Measurements from ENCODE around the gene STK33. TPM values are rescaled to one million over a fixed set of nuclear protein-coding genes. Genes with fewer than 3 reads are reported as not detected.

The STK33 gene
- total RNA-seq, 2 donors from 2014 or later, result 0.40 to 1.0 TPM

DNA sequence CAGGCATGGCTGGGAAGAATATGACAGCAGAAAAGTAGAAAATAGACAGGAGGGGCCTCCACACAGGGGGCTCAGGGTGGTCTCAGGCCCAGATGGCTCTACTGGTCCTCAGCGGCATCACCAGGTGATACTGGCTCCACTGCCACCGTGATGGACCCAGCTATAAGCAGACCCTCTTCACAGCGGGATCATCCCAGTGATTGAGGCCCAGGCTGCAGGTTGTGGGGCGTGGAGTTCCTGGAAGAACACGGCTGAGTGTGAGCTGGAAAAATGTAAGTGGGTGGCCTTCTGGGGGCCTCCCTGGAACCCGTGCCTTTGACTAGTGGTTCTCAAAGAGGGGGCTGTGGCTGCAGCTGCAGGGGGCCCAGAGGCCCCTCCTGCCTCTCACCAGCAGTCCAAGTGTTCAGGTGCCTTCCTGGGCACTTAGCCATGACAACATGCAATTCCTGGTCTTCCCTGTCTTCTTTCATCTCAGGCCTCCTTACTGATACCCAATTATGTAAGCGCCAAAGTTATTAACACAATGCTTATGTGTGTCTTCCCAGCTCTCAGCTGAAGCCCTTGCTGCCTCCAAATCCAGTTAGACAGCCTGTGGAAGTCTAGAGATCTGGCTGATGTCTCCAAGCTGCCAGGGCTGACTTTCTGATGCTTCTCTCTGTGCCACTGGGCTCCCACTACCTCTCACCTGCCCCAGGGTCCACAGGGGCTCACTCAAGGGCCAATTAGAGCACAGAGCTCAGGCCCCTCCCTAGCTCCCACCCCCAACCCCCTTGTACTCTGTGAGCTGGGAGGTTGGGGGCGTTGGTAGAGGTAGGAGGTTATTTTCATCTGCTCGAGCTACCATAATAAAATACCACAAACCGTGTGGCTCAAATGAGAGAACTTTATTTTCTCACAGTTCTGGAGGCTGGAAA lies 220.3 kb downstream of the STK33 start:
- Mint-ChIP-seq H3K4me1 (no peaks in the 10 kb centered on the region), H3K4me3 (no peak overlapping the region), H3K9me3 (no peaks in the 10 kb centered on the region), H3K27ac (no peak overlapping the region), H3K27me3 (peaks cover 12% of the 10 kb centered on the region), H3K36me3 (ENCODE audit: low read depth) (no peaks in the 10 kb centered on the region)
- ATAC-seq (replicated peaks), result no peak

DNA sequence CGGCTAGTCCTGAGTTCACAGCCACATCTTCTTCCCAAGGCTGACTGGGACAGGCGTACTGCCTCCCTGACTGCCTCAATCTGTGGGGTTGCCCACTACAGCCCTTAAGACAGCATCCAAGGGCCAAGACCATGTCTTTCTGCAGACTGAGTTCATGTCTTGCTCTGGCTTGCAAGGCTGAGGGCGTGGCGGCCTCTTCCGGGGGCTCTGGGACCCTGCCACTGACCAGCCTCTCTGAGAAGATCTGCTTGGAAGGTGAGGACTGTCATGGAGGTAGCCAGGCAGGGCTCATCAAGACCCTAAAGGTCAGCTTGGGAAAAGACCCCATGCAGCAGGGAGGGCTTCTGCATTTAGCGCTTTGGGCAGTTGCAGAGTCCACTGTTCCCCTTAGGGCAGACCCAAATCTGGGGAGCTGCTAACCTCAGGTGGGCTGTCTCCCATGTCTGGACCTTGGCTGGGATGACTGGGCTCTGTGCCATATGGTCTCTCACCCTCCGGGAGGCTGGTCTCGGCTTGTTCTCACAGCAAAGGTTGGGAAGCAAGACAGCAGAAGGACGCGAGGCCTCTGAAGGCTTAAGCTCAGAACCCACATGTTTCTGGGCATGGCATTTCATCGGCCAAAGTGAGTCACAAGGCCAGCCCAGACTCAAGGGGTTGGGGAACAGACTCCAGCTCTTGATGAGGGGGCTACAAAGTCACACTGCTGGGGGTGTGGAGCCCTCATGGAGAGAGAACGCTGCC lies 221.2 kb downstream of the STK33 start:
- no peak overlapping the region for H3K27ac Mint-ChIP-seq
- peaks cover 8% of the 10 kb centered on the region for H3K27me3 Mint-ChIP-seq
- H3K36me3 Mint-ChIP-seq (ENCODE audit: low read depth), result no peaks in the 10 kb centered on the region

DNA sequence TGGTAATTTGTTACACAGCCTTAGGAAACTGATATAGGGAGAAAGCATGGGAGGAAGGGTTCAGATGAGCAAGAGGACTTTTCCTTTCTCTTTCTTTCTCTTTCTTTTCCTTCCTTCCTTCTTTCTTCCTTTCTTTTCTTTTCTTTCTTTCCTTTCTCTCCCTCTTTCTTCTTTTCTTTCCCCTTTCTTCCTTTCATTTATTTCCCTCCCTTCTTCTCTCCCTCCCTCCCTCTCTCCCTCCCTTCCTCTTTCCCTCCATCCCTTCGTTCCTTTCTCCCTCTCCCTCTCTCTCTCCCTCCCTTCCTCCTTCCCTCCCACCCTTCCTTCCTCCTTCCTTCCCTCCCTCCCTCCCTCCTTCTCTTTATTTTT lies 222.5 kb downstream of the STK33 start:
- Mint-ChIP-seq H3K4me1 (no peaks in the 10 kb centered on the region), H3K27me3 (no peaks in the 10 kb centered on the region), H3K36me3 (ENCODE audit: low read depth) (no peaks in the 10 kb centered on the region), H3K27ac (no peak overlapping the region), H3K4me3 (no peak overlapping the region), H3K9me3 (no peaks in the 10 kb centered on the region)
- ATAC-seq (replicated peaks), result no peak

More for the DNA sequence above, 221.2 kb downstream of the STK33 start:
- ATAC-seq (replicated peaks), result no peak
- Mint-ChIP-seq H3K4me3 (no peak overlapping the region), H3K4me1 (no peaks in the 10 kb centered on the region), H3K9me3 (no peaks in the 10 kb centered on the region)

DNA sequence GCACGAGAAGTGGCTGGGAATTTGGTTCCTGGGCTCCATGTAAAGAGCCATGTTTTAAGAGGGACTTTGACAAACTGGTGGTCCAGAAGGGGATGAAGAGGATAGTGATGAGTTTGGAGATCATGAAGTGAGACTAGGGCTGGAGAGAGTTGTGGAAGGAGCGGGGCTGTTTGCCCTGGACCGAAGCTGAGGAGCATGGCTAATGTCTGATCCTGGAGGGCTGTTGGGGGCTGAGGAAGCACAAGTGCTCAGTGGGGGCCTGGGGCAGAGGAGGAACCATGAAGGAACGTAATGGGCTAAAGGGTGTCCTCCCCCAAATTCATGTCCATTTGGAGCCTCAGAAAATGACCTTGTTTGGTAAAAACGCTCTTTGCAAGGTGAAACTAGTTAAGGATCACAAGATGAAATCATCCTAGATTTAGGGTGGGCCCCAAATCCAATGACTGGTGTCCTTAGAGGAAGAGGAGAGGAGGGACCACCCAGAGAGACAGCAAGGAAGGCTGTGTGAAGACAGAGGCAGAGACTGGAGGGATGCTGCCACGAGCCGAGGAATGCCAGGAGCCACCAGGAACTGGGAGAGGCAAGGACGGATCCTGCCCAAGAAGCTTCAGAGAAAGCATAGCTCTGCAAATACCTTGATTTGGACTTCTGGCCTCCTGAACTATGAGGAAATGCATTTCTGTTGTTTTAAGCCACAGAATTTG lies 223.1 kb downstream of the STK33 start:
- no peak overlapping the region for H3K27ac Mint-ChIP-seq
- H3K4me3 Mint-ChIP-seq, result no peak overlapping the region
- H3K36me3 Mint-ChIP-seq (ENCODE audit: low read depth), result no peaks in the 10 kb centered on the region
- no peaks in the 10 kb centered on the region for H3K27me3 Mint-ChIP-seq
- ATAC-seq (replicated peaks), result no peak
- H3K4me1 Mint-ChIP-seq, result no peaks in the 10 kb centered on the region
- no peaks in the 10 kb centered on the region for H3K9me3 Mint-ChIP-seq

DNA sequence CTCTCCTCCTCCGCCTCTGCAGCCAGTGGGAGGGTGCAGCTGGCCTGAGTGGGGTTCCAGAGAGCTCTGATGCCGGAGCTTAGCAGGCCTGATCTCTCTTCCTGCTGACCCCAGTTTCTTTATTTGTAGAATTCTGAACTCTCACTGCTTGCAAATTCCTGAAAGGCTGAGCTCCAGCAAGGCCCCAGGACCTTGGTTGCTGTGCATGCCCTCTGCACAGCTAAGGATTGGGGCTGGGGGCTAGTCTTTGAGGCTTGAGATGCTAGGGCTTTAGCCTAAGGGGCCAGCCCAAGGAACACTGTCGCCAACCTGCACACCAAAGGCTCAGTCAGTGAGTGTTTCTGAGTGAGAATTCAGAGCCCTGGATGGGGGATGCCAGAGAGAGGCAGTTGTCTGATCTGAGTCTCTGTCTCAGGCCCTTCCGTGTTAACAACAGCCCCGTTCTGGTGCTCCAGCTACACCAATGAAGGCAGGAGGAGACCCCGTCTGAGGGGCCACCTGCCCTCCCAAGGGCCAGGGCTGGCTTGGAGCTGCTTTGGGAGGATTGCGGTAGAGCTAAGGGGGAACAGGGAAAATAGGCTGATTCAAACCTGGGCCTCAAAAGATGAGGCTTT lies 224.3 kb downstream of the STK33 start:
- Mint-ChIP-seq H3K9me3 (no peaks in the 10 kb centered on the region), H3K27ac (no peak overlapping the region), H3K27me3 (peaks cover 4% of the 10 kb centered on the region), H3K4me3 (no peak overlapping the region), H3K36me3 (ENCODE audit: low read depth) (no peaks in the 10 kb centered on the region), H3K4me1 (no peaks in the 10 kb centered on the region)
- ATAC-seq (replicated peaks), result no peak

DNA sequence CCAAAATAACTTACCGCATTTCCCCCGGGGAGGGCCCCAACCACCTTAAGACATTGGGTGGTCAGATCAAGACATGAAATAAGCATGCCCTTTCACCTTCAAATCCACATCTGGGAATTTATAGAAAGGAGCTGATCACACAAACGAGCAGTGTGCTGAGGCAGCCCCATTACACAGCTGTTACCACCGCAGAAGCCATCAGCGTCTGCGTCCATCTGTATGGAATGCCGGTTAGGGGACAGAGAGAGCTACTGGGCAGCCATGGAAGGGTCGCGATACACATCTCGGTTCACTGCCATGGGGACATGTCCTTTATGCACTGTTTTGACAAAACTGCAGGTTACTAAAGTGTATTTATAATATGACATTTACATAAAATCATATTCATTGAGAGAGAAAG lies 225.3 kb downstream of the STK33 start:
- H3K9me3 Mint-ChIP-seq, result no peaks in the 10 kb centered on the region

DNA sequence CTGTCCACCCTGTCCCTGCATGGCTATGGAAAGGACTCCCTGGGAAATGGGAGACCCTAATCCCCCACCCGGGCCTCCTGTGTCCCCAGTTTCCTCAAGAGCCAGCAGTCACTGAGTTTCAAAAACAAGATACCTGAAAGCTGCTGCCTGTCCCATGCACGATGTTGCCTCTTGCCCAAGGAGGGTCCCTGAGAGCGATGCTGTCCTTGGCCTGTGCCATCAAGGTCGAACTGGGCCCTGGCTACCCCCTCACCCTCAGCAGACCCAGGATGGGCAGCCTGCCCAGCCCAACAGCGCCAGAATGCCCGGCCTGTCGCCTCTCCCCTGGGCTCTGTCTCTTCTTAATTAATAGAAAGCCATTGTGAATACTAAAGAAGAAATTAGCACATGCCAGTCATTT lies 225.8 kb downstream of the STK33 start:
- ATAC-seq (replicated peaks), result no peak
- H3K27ac Mint-ChIP-seq, result no peak overlapping the region
- no peaks in the 10 kb centered on the region for H3K9me3 Mint-ChIP-seq
- H3K4me3 Mint-ChIP-seq, result no peak overlapping the region
- no peaks in the 10 kb centered on the region for H3K4me1 Mint-ChIP-seq
- H3K27me3 Mint-ChIP-seq, result peaks cover 4% of the 10 kb centered on the region
- H3K36me3 Mint-ChIP-seq (ENCODE audit: low read depth), result no peaks in the 10 kb centered on the region

More for the DNA sequence above, 225.3 kb downstream of the STK33 start:
- Mint-ChIP-seq H3K27ac (no peak overlapping the region), H3K4me1 (no peaks in the 10 kb centered on the region), H3K36me3 (ENCODE audit: low read depth) (no peaks in the 10 kb centered on the region), H3K27me3 (peaks cover 4% of the 10 kb centered on the region), H3K4me3 (no peak overlapping the region)
- no peak for ATAC-seq (replicated peaks)

DNA sequence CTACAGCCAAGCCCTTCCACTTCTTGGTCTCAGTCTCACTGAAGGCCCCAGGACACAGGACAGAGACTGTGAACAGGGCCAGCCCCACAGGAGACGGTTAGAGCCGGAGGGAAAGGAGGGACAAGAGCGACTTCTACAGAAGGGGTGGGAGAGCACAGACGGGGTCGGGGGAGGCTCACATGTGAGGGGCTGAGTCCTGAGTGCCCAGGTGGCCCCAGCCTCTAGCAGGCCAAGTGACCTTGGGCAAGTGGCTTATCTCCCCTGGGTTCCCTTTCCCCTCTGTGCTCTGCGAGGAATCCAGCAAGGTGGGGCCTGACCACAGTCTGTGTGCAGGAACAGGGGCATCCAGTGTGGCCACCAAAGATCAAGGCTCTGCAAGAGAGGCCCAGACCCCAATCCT lies 227.7 kb downstream of the STK33 start:
- H3K4me1 Mint-ChIP-seq, result no peaks in the 10 kb centered on the region
- ATAC-seq (replicated peaks), result no peak
- H3K4me3 Mint-ChIP-seq, result no peak overlapping the region
- peaks cover 4% of the 10 kb centered on the region for H3K27me3 Mint-ChIP-seq
- H3K27ac Mint-ChIP-seq, result no peak overlapping the region
- H3K9me3 Mint-ChIP-seq, result no peaks in the 10 kb centered on the region
- no peaks in the 10 kb centered on the region for H3K36me3 Mint-ChIP-seq (ENCODE audit: low read depth)

DNA sequence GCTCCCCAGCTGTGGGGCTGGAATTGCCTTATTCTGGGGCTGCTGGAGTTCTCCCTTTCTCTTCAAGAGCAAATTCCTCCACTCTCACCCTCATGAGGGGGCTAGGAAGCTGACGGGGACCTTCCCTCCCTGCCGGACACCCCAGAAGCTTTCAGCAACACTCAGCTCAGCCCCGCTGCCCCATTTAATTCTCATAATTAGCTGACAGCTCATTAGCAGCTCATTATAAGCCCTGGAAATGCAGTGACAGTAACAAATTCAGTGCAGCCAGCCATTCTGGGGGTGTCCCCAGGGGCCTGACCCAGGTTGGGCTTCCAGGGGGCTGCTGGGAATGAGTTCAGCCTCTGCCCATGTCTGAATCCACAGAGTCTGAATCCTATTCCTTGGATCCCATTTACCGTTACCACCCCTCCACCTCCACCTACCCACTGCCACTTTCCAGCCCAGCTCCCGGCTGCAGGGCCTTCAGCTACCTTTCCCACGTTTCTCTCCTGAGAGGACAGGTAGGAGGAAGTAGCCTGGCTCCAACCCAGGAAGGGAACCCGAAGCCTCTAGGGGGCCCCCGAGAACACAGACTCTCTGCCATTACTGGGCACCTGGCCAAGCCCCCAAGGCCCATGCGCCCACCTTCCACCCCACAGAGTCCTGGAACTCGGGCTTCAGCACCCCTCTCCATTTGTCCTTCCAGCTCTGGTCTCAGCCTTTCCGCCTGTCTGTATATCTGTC lies 228.6 kb downstream of the STK33 start:
- H3K4me1 Mint-ChIP-seq, result no peaks in the 10 kb centered on the region
- peaks cover 4% of the 10 kb centered on the region for H3K27me3 Mint-ChIP-seq
- no peaks in the 10 kb centered on the region for H3K9me3 Mint-ChIP-seq
- H3K27ac Mint-ChIP-seq, result no peak overlapping the region
- no peak for ATAC-seq (replicated peaks)
- H3K36me3 Mint-ChIP-seq (ENCODE audit: low read depth), result no peaks in the 10 kb centered on the region
- no peak overlapping the region for H3K4me3 Mint-ChIP-seq

DNA sequence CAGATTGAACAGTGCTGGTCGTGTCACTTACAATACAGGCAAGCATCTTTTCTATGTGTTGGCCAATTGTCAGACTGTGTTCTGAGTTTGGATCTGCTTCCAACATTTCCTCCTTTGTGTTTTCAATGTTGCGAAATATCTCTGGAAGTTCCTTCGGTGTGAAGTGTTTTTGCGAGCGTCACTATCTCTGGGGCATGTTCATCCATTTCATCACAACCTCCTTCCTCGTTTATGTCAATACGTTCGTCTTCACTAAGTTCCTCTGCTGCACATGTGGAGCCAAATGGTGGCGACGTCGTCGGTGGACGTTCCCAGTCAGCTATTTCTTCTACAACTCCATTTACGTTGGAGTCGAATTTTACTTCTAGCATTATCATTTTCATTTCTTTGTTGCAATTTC lies 230.1 kb downstream of the STK33 start:
- Mint-ChIP-seq H3K27ac (no peak overlapping the region), H3K9me3 (no peaks in the 10 kb centered on the region), H3K27me3 (peaks cover 4% of the 10 kb centered on the region), H3K4me3 (no peak overlapping the region), H3K4me1 (no peaks in the 10 kb centered on the region), H3K36me3 (ENCODE audit: low read depth) (no peaks in the 10 kb centered on the region)
- no peak for ATAC-seq (replicated peaks)

DNA sequence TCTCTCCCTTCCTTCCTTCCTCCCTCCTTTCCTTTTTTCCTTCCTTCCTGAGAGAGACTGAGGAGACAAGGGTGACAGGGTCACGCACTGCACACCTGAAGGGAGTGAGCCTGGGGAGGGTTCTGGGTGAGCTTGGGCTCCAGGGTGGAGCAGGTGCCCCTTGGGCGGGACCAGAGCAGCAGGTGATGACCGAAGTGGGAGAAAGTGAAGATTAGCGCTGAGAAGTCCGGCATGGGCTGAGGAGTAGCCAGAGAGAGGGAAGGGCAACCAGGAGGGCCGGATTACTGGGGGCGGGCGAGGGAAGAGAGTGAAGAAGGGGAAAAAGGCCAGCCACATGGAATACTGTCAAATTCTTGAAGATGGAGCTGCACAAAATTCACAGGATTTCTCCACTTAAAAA lies 231.1 kb downstream of the STK33 start:
- ATAC-seq (replicated peaks), result no peak
- Mint-ChIP-seq H3K9me3 (no peaks in the 10 kb centered on the region), H3K36me3 (ENCODE audit: low read depth) (no peaks in the 10 kb centered on the region), H3K27me3 (peaks cover 4% of the 10 kb centered on the region), H3K27ac (no peak overlapping the region), H3K4me1 (no peaks in the 10 kb centered on the region), H3K4me3 (no peak overlapping the region)

DNA sequence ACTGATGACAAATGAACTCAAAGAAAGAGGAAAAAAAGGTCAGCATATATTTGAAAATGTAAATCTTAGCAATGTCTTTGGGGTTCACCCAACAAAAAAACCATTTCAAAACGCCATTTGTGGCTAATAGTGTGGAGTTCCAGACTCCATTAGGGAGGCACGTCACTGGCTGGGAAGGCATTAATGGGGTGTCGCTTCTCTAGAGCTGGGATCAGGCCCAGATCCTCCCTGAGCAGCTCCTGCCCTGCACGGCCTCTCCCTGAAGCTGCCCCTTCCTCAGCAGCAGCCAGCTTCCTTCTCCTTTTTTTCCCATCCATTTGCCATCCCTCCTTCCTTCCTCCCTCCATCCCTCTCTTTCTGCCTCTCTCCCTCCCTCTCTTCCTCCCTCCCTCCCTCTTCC lies 231.5 kb downstream of the STK33 start:
- Mint-ChIP-seq H3K27ac (no peak overlapping the region), H3K36me3 (ENCODE audit: low read depth) (no peaks in the 10 kb centered on the region), H3K4me3 (no peak overlapping the region), H3K4me1 (no peaks in the 10 kb centered on the region), H3K27me3 (peaks cover 4% of the 10 kb centered on the region), H3K9me3 (no peaks in the 10 kb centered on the region)
- ATAC-seq (replicated peaks), result no peak

DNA sequence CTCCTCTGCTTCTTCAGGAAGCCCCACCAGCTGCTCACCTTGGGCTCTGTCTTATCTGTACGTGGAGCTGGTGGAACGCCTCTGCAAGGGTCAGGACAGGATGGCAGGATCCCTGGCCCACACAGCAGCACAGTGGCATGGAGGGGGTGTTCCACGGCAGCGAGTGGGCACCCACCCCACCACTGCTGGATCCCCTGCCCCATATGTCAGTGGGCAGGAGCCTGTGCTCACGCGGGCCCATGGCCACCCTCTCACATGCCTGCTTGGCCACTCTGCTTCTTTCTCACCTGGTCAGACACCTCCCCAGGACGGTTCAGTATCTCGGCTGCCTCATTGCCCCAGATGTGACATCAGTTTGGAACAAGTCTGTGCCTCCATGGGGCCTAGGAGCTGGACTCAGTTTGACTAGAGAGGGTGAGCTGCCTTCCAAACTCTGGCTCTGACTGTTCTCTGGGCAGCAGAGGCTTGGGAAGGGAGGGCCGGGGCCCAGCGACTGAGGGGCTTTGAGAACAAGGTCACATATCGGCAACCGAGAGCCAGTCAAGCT lies 232.3 kb downstream of the STK33 start:
- Mint-ChIP-seq H3K36me3 (ENCODE audit: low read depth) (no peaks in the 10 kb centered on the region), H3K27me3 (peaks cover 4% of the 10 kb centered on the region), H3K27ac (no peak overlapping the region), H3K4me3 (no peak overlapping the region), H3K9me3 (no peaks in the 10 kb centered on the region), H3K4me1 (no peaks in the 10 kb centered on the region)
- ATAC-seq (replicated peaks), result no peak

DNA sequence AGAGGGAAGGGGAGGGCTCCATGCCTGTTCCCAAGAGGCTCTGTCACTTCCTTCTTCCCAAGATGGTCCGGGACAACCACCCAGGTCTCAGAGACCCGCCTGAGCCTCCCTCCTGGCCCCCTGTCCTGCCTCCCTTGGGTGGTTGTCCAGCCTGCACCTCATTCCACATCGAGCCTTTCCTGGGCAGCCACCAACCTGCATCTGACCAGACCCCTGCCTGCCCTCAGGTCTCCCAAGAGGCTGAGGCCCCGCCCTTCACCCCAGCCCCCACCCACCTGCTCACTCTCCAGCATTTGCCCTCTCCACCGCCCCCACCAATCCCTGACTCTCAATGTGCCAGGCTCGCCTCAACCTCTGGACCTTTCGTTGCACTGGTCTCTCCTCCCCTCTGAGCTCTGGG lies 232.8 kb downstream of the STK33 start:
- Mint-ChIP-seq H3K27ac (no peak overlapping the region), H3K36me3 (ENCODE audit: low read depth) (no peaks in the 10 kb centered on the region), H3K27me3 (peaks cover 4% of the 10 kb centered on the region), H3K9me3 (no peaks in the 10 kb centered on the region), H3K4me3 (no peak overlapping the region), H3K4me1 (no peaks in the 10 kb centered on the region)
- no peak for ATAC-seq (replicated peaks)

Data from activated T-helper 17 cell treated with anti-CD3 and anti-CD28 coated beads, Interleukin-2, amount 50 U/mL, for 72 hours (primary cell).